ENCODE measurements around the gene LBH. TPM values are rescaled to one million over a fixed set of nuclear protein-coding genes. Genes with fewer than 3 reads are reported as not detected.
A peak's percentile ranks its signal among the peaks of the same experiment; 100 is the strongest.

The LBH gene
- total RNA-seq, 4 donors from 2014 or later, result 62.3 to 509 (median 348) TPM

- peaks cover 0 to 44% of the 10 kb centered on the region in 2 donors for H3K36me3 ChIP-seq
- TF ChIP-seq EP300 (IDR thresholded peaks at IDR 0.05), result no peak
- TF ChIP-seq CTCF (IDR thresholded peaks at IDR 0.05), result no peak
- TF ChIP-seq POLR2A (IDR thresholded peaks at IDR 0.05), result no peak
- no peak for TF ChIP-seq POLR2AphosphoS5 (IDR thresholded peaks at IDR 0.05)
- WGBS, 2 donors (ENCODE audit: low coverage in 1 of 2), result 20 to 57% methylated on average over 1 to 5 of the region's 8 CpGs
- no peak for ATAC-seq
- H3K27me3 ChIP-seq, result no peaks in the 10 kb centered on the region
- H3K4me1 ChIP-seq, result peaks cover 9 to 96% (median 38%) of the 10 kb centered on the region in 3 donors
- no peaks in the 10 kb centered on the region for H3K9me3 ChIP-seq
- H3K27ac ChIP-seq, result peak overlapping the region; percentile 1 to 94 (median 88)
- peak overlapping the region in 1 of 2 donors; percentile 1 for H3K4me3 ChIP-seq
Measured at GRCh38 chr2:30237239-30237965, 6.1 kb downstream of the LBH start.

GRCh38 chr2:30237966-30238800 lies 6.8 kb downstream of the LBH start:
- Histone ChIP-seq H3K4me1 (peaks cover 9 to 99% (median 38%) of the 10 kb centered on the region in 3 donors), H3K4me3 (no peak overlapping the region)
- TF ChIP-seq EP300 (IDR thresholded peaks at IDR 0.05) (no peak), CTCF (IDR thresholded peaks at IDR 0.05) (no peak), POLR2AphosphoS5 (IDR thresholded peaks at IDR 0.05) (no peak), POLR2A (IDR thresholded peaks at IDR 0.05) (no peak)

GRCh38 chr2:30239308-30239985 lies 8.1 kb downstream of the LBH start:
- no peak for TF ChIP-seq EP300 (IDR thresholded peaks at IDR 0.05)
- peak in 3 of 4 experiments; percentile 90 to 91 (median 91) for TF ChIP-seq CTCF (IDR thresholded peaks at IDR 0.05)
- peak; percentile 73 for TF ChIP-seq POLR2AphosphoS5 (IDR thresholded peaks at IDR 0.05)
- Histone ChIP-seq H3K27ac (peak overlapping the region; percentile 86 to 94 (median 90)), H3K4me3 (peak overlapping the region in 1 of 2 donors; percentile 1), H3K36me3 (peaks cover 0 to 44% of the 10 kb centered on the region in 2 donors), H3K4me1 (peaks cover 13 to 99% (median 32%) of the 10 kb centered on the region in 3 donors), H3K27me3 (no peaks in the 10 kb centered on the region), H3K9me3 (no peaks in the 10 kb centered on the region)
- peak; percentile 75 for ATAC-seq
- 48 to 67% methylated on average over 8 of the region's 11 CpGs for WGBS, 2 donors (ENCODE audit: low coverage in 1 of 2)

More at GRCh38 chr2:30237966-30238800, 6.8 kb downstream of the LBH start:
- Histone ChIP-seq H3K9me3 (no peaks in the 10 kb centered on the region), H3K27me3 (no peaks in the 10 kb centered on the region), H3K27ac (peak overlapping the region; percentile 1 to 94 (median 88)), H3K36me3 (peaks cover 0 to 44% of the 10 kb centered on the region in 2 donors)
- 57 to 76% methylated on average over 7 to 8 of the region's 13 CpGs for WGBS, 2 donors (ENCODE audit: low coverage in 1 of 2)
- ATAC-seq, result no peak

GRCh38 chr2:30239986-30240752 lies 8.8 kb downstream of the LBH start:
- TF ChIP-seq POLR2A (IDR thresholded peaks at IDR 0.05) (no peak), EP300 (IDR thresholded peaks at IDR 0.05) (no peak), POLR2AphosphoS5 (IDR thresholded peaks at IDR 0.05) (no peak), CTCF (IDR thresholded peaks at IDR 0.05) (no peak)
- H3K4me3 ChIP-seq, result peak overlapping the region in 1 of 2 donors; percentile 1
- H3K9me3 ChIP-seq, result no peaks in the 10 kb centered on the region
- 27 to 45% methylated on average over 8 to 9 of the region's 12 CpGs for WGBS, 2 donors (ENCODE audit: low coverage in 1 of 2)
- H3K27me3 ChIP-seq, result no peaks in the 10 kb centered on the region
- peaks cover 0 to 37% of the 10 kb centered on the region in 2 donors for H3K36me3 ChIP-seq
- ATAC-seq, result peak; percentile 61
- H3K27ac ChIP-seq, result peak overlapping the region; percentile 86 to 94 (median 90)
- peaks cover 13 to 94% (median 28%) of the 10 kb centered on the region in 3 donors for H3K4me1 ChIP-seq

All from gastroesophageal sphincter (tissue), 4 donors.